HCT116 (cell line): ENCODE results near the gene ELP6. TPM values are rescaled to one million over a fixed set of nuclear protein-coding genes. Genes with fewer than 3 reads are reported as not detected.

ENCODE experiments used
- ATAC-seq: fragments of 200-7000 bp; cut with Tn5 transposase; 2 replicates; pipeline ENCODE4 v1.9.1; 2020; ENCODE audit warnings: mild to moderate bottlenecking, moderate library complexity
- BruUV-seq: library from RNA; stranded (reverse); fragments of 400-500 nt; replicated peaks from 2 replicates; lab custom pipeline; 2021; lab: Mats Ljungman, UMichigan
- CTCF ChIA-PET: fragments of 300-600 bp; sonication (Branson Sonifier 250); formaldehyde crosslinking; loops from one replicate; lab custom pipeline; 2021; ENCODE audit warnings: antibody characterized with exemption; lab: Charles Lee
- POLR2A ChIA-PET: fragments of 300-600, 350-600 bp; sonication (Branson Sonifier 250); formaldehyde crosslinking; loops from one replicate; lab custom pipeline; 2021; ENCODE audit warnings: antibody characterized with exemption; lab: Charles Lee
- RAD21 ChIA-PET, 2 experiments: fragments of 300-600 bp; sonication (Branson Sonifier 250); formaldehyde crosslinking; loops; one replicate each; lab custom pipeline; 2023; ENCODE audit warnings: low total read pairs in 2 of 2; ENCODE audit not compliant: uncharacterized antibody in 2 of 2, unreplicated experiment in 2 of 2, low non-redundant PET in 1 of 2; lab: Charles Lee
- DNase-seq: peaks from one replicate; pipeline ENCODE4 v3.0.0-alpha.2; 2010; ENCODE audit warnings: low read depth, low spot score
- H2AFZ ChIP-seq: fragments of 200-600 bp; shearing (Covaris generic), sonication (generic); 2 replicates; pipeline ENCODE4 v1.6.1; 2017; ENCODE audit warnings: low read depth, mixed run types, mixed read lengths, antibody characterized with exemption, low read length; ENCODE audit not compliant: poor library complexity, severe bottlenecking
- H3K27ac ChIP-seq: 2 replicates; pipeline ENCODE4 v1.5.1; 2012; ENCODE audit warnings: low read depth, low read length
- H3K27me3 ChIP-seq: fragments of 200-600 bp; sonication (generic); 2 replicates; pipeline ENCODE4 v1.6.1; 2016; ENCODE audit warnings: mixed run types, low read length, mixed read lengths; ENCODE audit not compliant: insufficient read depth
- H3K36me3 ChIP-seq, 2 experiments: fragments of 200-500 bp in 1 of 2; fragments of 200-600 bp in 1 of 2; sonication (Bioruptor generic) in 1 of 2; sonication (generic) in 1 of 2; 2 replicates each; pipeline versions ENCODE4 v1.5.1 to v1.6.1; 2014 to 2016; ENCODE audit warnings: low read length in 2 of 2, inconsistent platforms in 1 of 2, mixed read lengths in 1 of 2, mixed run types in 1 of 2; ENCODE audit not compliant: insufficient read depth in 2 of 2, control insufficient read depth in 1 of 2
- H3K4me1 ChIP-seq, 2 experiments: fragments of 200-600 bp in 1 of 2; sonication (generic) in 1 of 2; 2 replicates each; pipeline versions ENCODE4 v1.5.1 to v1.6.1; 2012 to 2017; ENCODE audit warnings: low read length in 2 of 2, inconsistent platforms in 1 of 2, mild to moderate bottlenecking in 1 of 2, mixed read lengths in 1 of 2, mixed run types in 1 of 2, moderate library complexity in 1 of 2; ENCODE audit not compliant: insufficient read depth in 2 of 2, control insufficient read depth in 1 of 2
- H3K4me2 ChIP-seq: fragments of 200-600 bp; sonication (generic); 2 replicates; pipeline ENCODE4 v1.6.1; 2017; ENCODE audit warnings: mixed run types, low read length, mixed read lengths
- H3K4me3 ChIP-seq, 2 experiments: fragments of 200-600 bp in 1 of 2; sonication (generic) in 1 of 2; replicated peaks in 1 of 2; 2 replicates each; pipeline ENCODE4 v1.5.1; 2011 to 2016; ENCODE audit warnings: low read length in 2 of 2, control low read depth in 1 of 2, low read depth in 1 of 2, mild to moderate bottlenecking in 1 of 2, mixed read lengths in 1 of 2, mixed run types in 1 of 2
- H3K79me2 ChIP-seq: fragments of 200-600 bp; sonication (generic); 2 replicates; pipeline ENCODE4 v1.6.1; 2017; ENCODE audit warnings: mild to moderate bottlenecking, mixed run types, low read length, moderate library complexity, mixed read lengths; ENCODE audit not compliant: insufficient read depth
- H3K9ac ChIP-seq: fragments of 200-600 bp; sonication (generic); 2 replicates; pipeline ENCODE4 v1.6.1; 2016; ENCODE audit warnings: low read length, mixed read lengths
- H3K9me2 ChIP-seq: fragments of 200-600 bp; sonication (generic), shearing (Covaris generic); 2 replicates; pipeline ENCODE4 v1.6.1; 2017; ENCODE audit warnings: mixed run types, mild to moderate bottlenecking, moderate library complexity; ENCODE audit not compliant: insufficient read depth
- H3K9me3 ChIP-seq, 2 experiments: fragments of 200-500 bp in 1 of 2; fragments of 200-600 bp in 1 of 2; sonication (Bioruptor generic) in 1 of 2; sonication (generic) in 1 of 2; 2 replicates each; pipeline ENCODE4 v1.6.1; 2014 to 2017; ENCODE audit warnings: low read length in 2 of 2, mixed read lengths in 2 of 2, inconsistent platforms in 1 of 2, low read depth in 1 of 2, mild to moderate bottlenecking in 1 of 2, mixed run types in 1 of 2, moderate library complexity in 1 of 2; ENCODE audit not compliant: control insufficient read depth in 1 of 2, insufficient read depth in 1 of 2
- H4K20me1 ChIP-seq: fragments of 200-600 bp; sonication (generic), shearing (Covaris generic); 2 replicates; pipeline ENCODE4 v1.6.1; 2017; ENCODE audit warnings: mixed run types, mild to moderate bottlenecking, moderate library complexity; ENCODE audit not compliant: insufficient read depth
- CBX3 ChIP-seq: IDR thresholded peaks from 2 replicates; pipeline ENCODE4 v1.6.1; 2012; ENCODE audit warnings: low read depth
- CEBPB ChIP-seq: IDR thresholded peaks from 2 replicates; pipeline ENCODE4 v1.6.1; 2012; ENCODE audit warnings: low read depth
- EGR1 ChIP-seq: IDR thresholded peaks from 2 replicates; pipeline ENCODE4 v1.6.1; 2012; ENCODE audit warnings: low read depth
- ELF1 ChIP-seq: IDR thresholded peaks from 2 replicates; pipeline ENCODE4 v1.6.1; 2012; ENCODE audit warnings: low read depth, borderline replicate concordance
- EZH2 ChIP-seq: fragments of 200-600 bp; sonication (generic); IDR thresholded peaks from 2 replicates; pipeline ENCODE4 v1.6.1; 2017; ENCODE audit warnings: antibody characterized with exemption, mixed run types
- FOSL1 ChIP-seq: IDR thresholded peaks from 2 replicates; pipeline ENCODE4 v1.6.1; 2012; ENCODE audit warnings: low read depth
- JUND ChIP-seq: IDR thresholded peaks from 2 replicates; pipeline ENCODE4 v1.6.1; 2012
- POLR2A ChIP-seq: IDR thresholded peaks from 2 replicates; pipeline ENCODE4 v1.7.0; 2011; ENCODE audit warnings: borderline replicate concordance; ENCODE audit not compliant: insufficient read depth, insufficient read length; ENCODE audit errors: extremely low read depth
- POLR2AphosphoS5 ChIP-seq: IDR thresholded peaks from 2 replicates; pipeline ENCODE4 v1.6.1; 2011; ENCODE audit warnings: mild to moderate bottlenecking, low read depth, low read length, moderate library complexity
- REST ChIP-seq: IDR thresholded peaks from 2 replicates; pipeline ENCODE4 v1.6.1; 2012; ENCODE audit warnings: low read depth
- SIN3A ChIP-seq: IDR thresholded peaks from 2 replicates; pipeline ENCODE4 v1.6.1; 2012; ENCODE audit warnings: low read depth
- SP1 ChIP-seq: IDR thresholded peaks from 2 replicates; pipeline ENCODE4 v1.6.1; 2012; ENCODE audit warnings: low read depth
- TCF7L2 ChIP-seq: IDR thresholded peaks from 2 replicates; pipeline ENCODE4 v1.7.0; 2011; ENCODE audit warnings: borderline replicate concordance, inconsistent platforms; ENCODE audit not compliant: insufficient read depth, insufficient read length; ENCODE audit errors: extremely low read depth
- YY1 ChIP-seq: IDR thresholded peaks from 2 replicates; pipeline ENCODE4 v1.6.1; 2011; ENCODE audit warnings: low read length, low read depth, moderate library complexity, mild to moderate bottlenecking; ENCODE audit not compliant: insufficient replicate concordance; ENCODE audit errors: extremely low read depth
- ZBTB33 ChIP-seq: IDR thresholded peaks from 2 replicates; pipeline ENCODE4 v1.6.1; 2011; ENCODE audit warnings: mild to moderate bottlenecking, low read length, moderate library complexity; ENCODE audit not compliant: insufficient replicate concordance; ENCODE audit errors: extremely low read depth
- ZFX ChIP-seq: fragments of 450-650 bp; IDR thresholded peaks from 2 replicates; pipeline ENCODE4 v1.6.1; 2017
- intact Hi-C: fragments of 100-400 bp; cut with micrococcal nuclease; formaldehyde crosslinking; loops from 2 replicates; pipeline ENCODE4 v1.10.0; 2022
- total RNA-seq: library from RNA; stranded (reverse); gene quantifications from one replicate; pipeline ENCODE4 v1.2.1, GENCODE V29; 2021; ENCODE audit not compliant: unreplicated experiment
- TF ChIP-seq, protein P1 (sequence below), 3 experiments: fragments of 200-600 bp in 1 of 3; sonication (generic) in 1 of 3; IDR thresholded peaks in 2 of 3; conservative IDR thresholded peaks in 1 of 3; 2 replicates each; pipeline ENCODE4 v1.5.1; 2012 to 2017; ENCODE audit warnings: low read depth in 2 of 3, low read length in 2 of 3, antibody characterized with exemption in 1 of 3, borderline replicate concordance in 1 of 3, control low read depth in 1 of 3, mild to moderate bottlenecking in 1 of 3, mixed read lengths in 1 of 3, mixed run types in 1 of 3, moderate library complexity in 1 of 3; ENCODE audit not compliant: insufficient read depth in 1 of 3
- TF ChIP-seq, protein P2 (sequence below): IDR thresholded peaks from 2 replicates; pipeline ENCODE4 v1.6.1; 2012

The ELP6 gene
- total RNA-seq, 1 experiment from 2014 or later, result 38.8 TPM

DNA sequence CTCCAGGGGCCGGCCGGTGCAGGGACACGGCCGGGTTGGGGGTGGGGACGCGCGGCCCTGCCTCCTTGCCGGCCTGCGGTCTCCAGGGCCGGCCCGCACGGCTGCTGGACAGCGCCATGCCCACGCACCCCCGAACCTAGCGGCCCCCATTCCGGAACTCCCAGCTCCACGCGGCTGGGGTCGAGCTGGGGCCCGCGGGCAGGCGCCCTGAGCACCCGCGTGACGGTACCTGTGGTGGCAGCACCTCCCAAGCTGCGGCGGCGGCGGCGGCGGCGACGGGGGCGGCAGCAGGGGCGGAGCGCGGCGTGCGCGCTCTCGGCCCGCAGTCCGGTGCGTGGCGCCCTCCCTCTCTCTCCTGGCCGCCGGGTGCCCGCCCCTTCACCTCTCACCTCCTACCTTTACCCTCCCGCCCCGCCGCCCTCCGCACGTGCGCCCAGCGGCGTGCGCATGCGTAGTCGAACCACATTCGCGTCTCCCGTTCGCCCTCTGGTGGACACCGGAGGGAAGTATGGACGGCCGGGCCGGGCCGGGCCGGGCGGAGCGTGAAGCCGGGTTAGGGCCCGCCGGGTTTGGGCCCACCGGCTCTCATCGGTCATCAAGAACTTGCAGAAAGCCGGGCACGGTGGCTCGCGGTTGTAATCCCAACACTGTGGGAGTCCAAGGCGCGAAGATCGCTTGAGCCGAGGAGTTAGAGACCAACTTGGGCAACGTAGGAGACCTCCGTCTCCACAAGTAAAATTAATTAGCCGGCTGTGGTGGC lies 37.8 kb downstream of the ELP6 start, which contains the start of gene SCAP:
Gene SCAP, minus strand, starts transcription at position 372 of the 760 bp plus-strand sequence. CDS start 32,948 bp downstream, outside the sequence.
- H3K9me2 ChIP-seq, result no peaks in the 10 kb centered on the region
- peak within 1 kb of the TSS; percentile 86 for H3K4me2 ChIP-seq
- no TSS peak for BruUV-seq
- ChIA-PET RAD21 (interaction anchor here in 1 of 2 experiments (0.9 kb wide), 1 partner anchor 55 kb away, joined by 3 read pairs; no protein-coding TSS in a partner anchor), CTCF (interaction anchor here (1.3 to 2.0 kb wide), 4 partner anchors 10 to 682 kb away, joined by 3 to 14 read pairs (median 4); no protein-coding TSS in a partner anchor), POLR2A (interaction anchor here (0.9 kb wide), 1 partner anchor 17 kb away, joined by 4 read pairs; no protein-coding TSS in a partner anchor)
- no peaks in the 10 kb centered on the region; the same call in 1 of the 2 replicates for H4K20me1 ChIP-seq
- H2AFZ ChIP-seq, result peak within 1 kb of the TSS; percentile 65
- H3K4me3 ChIP-seq, result peak within 1 kb of the TSS; percentile 65 to 97
- peak within 1 kb of the TSS; percentile 63 for H3K27ac ChIP-seq
- intact Hi-C loops, result loop anchor here (1.0 to 2.0 kb wide), 3 partner anchors 37 to 94 kb away; partner anchors contain the start of genes ELP6 and PTPN23
- H3K36me3 ChIP-seq, result no peaks in the 10 kb centered on the region
- peak; percentile 68 for DNase-seq
- no peaks in the 10 kb centered on the region for H3K27me3 ChIP-seq
- ATAC-seq, result peak; percentile 94
- no peaks in the 10 kb centered on the region for H3K9me3 ChIP-seq
- peak within 1 kb of the TSS; percentile 69 for H3K9ac ChIP-seq
- peaks cover 43% of the 10 kb centered on the region for H3K79me2 ChIP-seq
- H3K4me1 ChIP-seq, result peaks cover 2 to 24% of the 10 kb centered on the region in 2 experiments; a peak in 2 of 4 replicates
- peak; percentile 31 for TF ChIP-seq TCF7L2
- no peak for TF ChIP-seq CEBPB
- TF ChIP-seq EZH2, result no peak
- TF ChIP-seq CBX3, result peak; percentile 80
- peak; percentile 87; the same call in 1 of the 2 replicates for TF ChIP-seq SIN3A
- peak; percentile 82 for TF ChIP-seq SP1
- no peak; the same call in 1 of the 2 replicates for TF ChIP-seq REST
- TF ChIP-seq FOSL1, result no peak
- TF ChIP-seq ZBTB33, result peak; percentile 10
- TF ChIP-seq JUND, result no peak
- no peak for TF ChIP-seq ELF1
- TF ChIP-seq EGR1, result peak; percentile 79
- TF ChIP-seq YY1, result peak; percentile 91
- TF ChIP-seq, protein P1, sequence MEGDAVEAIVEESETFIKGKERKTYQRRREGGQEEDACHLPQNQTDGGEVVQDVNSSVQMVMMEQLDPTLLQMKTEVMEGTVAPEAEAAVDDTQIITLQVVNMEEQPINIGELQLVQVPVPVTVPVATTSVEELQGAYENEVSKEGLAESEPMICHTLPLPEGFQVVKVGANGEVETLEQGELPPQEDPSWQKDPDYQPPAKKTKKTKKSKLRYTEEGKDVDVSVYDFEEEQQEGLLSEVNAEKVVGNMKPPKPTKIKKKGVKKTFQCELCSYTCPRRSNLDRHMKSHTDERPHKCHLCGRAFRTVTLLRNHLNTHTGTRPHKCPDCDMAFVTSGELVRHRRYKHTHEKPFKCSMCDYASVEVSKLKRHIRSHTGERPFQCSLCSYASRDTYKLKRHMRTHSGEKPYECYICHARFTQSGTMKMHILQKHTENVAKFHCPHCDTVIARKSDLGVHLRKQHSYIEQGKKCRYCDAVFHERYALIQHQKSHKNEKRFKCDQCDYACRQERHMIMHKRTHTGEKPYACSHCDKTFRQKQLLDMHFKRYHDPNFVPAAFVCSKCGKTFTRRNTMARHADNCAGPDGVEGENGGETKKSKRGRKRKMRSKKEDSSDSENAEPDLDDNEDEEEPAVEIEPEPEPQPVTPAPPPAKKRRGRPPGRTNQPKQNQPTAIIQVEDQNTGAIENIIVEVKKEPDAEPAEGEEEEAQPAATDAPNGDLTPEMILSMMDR (IDR thresholded peaks at IDR 0.05 in 2 of 3, conservative IDR thresholded peaks at IDR 0.05 in 1 of 3; ENCODE audit: borderline replicate concordance in 1 of 3, insufficient read depth in 1 of 3, low read depth in 2 of 3, low read length in 2 of 3), result peak; percentile 78 to 84 (median 79); a peak in 5 of 6 replicates
- TF ChIP-seq, protein P2, sequence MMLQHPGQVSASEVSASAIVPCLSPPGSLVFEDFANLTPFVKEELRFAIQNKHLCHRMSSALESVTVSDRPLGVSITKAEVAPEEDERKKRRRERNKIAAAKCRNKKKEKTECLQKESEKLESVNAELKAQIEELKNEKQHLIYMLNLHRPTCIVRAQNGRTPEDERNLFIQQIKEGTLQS, result no peak
- TF ChIP-seq POLR2A, result peak; percentile 52
- TF ChIP-seq ZFX, result peak; percentile 90
- TF ChIP-seq POLR2AphosphoS5, result peak; percentile 64
